GM04503 (cell line): ENCODE data around the gene CCT5.
"Not testable (repeated sequence)": the region's sequence is repeated elsewhere in the genome, so short reads cannot be mapped to it uniquely, and the experiment has no call there.

Experiments
- DNase-seq: peaks from one replicate; pipeline ENCODE4 v3.0.0-alpha.2; 2012; ENCODE audit warnings: low read depth

CCT5 gene

DNA sequence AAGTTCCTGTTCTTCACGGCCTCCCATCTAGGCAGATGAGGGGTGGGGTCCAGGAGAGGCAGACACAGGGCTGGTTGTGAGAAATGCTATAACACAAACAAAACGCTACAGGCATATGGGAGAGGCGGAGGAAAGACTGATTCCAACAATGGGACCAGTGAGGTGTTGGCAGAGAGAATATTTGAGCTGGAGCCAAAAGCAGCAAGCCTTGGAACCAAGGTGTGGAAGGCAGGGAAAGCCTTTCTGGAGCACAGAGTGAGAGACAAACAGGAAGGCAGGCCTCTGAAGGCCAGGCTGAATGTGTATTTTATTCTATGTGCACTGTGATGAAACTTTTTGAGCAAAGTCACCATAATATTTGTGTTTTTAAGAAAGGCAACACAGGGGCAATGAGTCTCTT, 3.3 kb upstream of the CCT5 start:
- no peak for DNase-seq

DNA sequence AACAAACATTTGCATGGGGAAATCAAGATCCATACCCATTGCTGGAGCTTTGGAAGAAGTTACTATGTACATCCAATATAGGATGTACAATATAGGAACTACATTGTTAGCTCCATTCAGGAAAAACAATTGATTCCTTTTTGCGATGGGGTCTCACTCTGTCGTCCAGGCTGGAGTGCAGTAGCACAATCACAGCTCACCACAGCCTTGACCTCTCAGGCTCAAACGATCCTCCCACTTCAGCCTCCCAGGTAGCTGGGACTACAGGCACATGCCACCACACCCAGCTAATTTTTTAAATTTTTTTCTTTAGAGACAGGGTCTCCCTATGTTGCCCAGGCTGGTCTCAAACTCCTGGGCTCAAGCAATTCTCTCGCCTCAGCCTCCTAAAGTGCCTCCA, 2.9 kb upstream of the CCT5 start:
- DNase-seq = not testable (repeated sequence)

- no peak for DNase-seq
These were observed 1.5 kb upstream of the CCT5 start for GRCh38 chr5:10248378-10249260.

DNA sequence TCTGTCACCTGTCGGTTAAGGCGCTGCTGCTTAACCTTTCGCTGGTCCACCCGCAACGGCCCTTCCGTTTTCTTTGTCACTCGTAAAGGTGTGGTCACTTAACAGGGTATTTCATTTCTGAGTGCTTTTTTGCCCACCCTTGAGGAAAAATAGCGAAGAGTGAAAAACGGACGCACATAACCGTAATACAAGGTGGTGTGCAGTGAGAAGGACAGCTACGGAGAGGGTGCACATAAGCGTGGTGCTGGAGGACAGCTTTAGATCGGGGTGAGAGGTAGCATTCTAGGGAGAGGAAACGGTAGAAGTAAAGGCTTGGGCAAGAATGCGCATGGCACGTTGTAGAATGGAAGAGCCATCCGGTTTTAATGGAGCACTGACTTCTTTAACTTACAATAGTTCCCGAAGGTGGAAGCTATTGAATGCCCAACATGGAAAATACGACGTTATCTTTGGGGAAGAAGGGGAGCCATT, 761 bp downstream of the CCT5 start:
- no peak for DNase-seq

- DNase-seq = no peak
These were observed 1.3 kb downstream of the CCT5 start for GRCh38 chr5:10251405-10251804.

- DNase-seq = no peak
These were observed 3.3 kb downstream of the CCT5 start for GRCh38 chr5:10253390-10253789.

DNA sequence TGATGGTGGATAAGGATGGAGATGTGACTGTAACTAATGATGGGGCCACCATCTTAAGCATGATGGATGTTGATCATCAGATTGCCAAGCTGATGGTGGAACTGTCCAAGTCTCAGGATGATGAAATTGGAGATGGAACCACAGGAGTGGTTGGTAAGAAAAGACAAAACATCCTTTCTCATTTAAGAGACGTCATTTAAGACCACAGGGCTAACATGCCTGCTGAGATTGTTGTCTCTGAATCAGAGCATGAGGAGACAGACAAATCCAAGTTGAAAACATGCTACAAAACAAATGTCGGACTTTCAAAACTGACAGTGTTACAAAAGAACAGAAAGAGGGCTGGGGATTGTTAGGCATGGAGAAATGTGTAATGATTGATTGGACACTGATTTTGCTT, 4.6 kb downstream of the CCT5 start:
- no peak for DNase-seq

- DNase-seq = no peak
These were observed 7.8 kb downstream of the CCT5 start for GRCh38 chr5:10257870-10258269.

DNA sequence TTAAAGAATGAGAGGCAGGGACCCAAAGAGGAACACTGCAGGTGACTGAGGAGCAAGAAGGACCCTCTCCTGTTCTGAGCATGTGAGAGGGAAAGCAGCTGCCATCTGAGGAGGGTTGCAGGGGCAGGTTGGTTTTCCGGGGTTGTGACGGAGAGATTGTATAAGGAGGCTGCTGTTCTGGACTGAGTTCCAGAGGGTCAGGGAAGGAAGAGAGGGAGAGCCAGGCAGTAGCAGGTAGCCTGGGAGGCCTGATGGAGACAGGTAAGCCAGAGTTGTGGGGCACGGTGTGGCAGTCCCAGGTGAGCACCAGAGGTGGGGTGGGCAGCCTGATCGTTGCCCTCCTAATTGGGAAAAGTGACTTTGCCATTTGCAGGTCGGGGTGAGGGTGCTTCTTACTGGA, 9.8 kb downstream of the CCT5 start:
- no peak for DNase-seq

DNA sequence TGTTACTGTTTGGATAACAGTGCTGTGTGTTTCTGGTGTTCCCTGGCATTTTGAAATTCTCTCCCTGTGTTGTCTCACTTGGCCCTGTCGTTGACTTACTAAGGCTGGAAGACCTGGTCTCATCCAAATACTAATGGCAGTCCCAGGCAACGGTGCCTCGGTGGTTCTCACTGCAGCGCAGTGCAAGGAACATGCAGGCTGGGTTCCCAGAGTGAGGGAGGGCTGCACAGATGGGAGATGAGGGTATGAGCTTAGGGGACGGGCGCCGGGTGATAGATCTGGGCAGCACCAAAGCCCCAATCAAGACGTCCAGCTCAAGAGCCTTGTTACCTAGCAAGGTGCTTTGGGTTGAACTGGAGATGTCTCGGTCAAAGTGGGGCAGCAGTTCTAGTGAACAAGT, 11.0 kb downstream of the CCT5 start:
- no peak for DNase-seq

DNA sequence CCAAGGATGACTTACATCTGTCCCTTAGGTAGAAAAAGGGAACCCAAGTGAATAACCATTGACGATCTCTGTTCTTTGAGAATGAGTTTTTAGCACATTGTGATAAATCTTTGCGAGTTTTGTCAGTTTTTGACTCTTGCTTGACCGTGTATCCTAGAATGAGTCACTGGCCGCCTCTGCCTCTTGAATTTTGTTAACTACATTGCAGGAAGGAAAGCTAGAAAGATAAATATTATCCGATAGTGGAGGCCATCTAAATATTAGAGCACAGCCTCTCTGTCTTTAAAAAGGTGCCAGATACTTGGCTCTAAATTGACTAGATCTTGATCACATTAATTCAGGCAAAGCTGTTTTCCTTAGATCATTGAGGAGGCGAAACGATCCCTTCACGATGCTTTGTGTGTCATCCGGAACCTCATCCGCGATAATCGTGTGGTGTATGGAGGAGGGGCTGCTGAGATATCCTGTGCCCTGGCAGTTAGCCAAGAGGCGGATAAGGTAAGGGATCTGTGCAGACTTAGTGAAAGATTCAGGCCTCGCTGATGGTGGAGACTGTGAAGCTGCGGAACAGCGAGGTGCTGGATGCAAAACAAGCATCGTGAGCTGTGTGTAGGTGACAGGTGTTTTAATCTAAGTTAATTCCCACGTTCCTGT, 12.2 kb downstream of the CCT5 start:
- no peak for DNase-seq

- DNase-seq = no peak
These were observed 12.9 kb downstream of the CCT5 start for GRCh38 chr5:10262995-10263394.

DNA sequence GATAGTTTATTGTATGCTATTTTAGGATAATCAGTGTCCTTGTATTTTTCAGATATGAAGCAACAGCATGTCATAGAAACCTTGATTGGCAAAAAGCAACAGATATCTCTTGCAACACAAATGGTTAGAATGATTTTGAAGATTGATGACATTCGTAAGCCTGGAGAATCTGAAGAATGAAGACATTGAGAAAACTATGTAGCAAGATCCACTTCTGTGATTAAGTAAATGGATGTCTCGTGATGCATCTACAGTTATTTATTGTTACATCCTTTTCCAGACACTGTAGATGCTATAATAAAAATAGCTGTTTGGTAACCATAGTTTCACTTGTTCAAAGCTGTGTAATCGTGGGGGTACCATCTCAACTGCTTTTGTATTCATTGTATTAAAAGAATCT, 14.5 kb downstream of the CCT5 start:
- DNase-seq = peak; percentile 60

DNA sequence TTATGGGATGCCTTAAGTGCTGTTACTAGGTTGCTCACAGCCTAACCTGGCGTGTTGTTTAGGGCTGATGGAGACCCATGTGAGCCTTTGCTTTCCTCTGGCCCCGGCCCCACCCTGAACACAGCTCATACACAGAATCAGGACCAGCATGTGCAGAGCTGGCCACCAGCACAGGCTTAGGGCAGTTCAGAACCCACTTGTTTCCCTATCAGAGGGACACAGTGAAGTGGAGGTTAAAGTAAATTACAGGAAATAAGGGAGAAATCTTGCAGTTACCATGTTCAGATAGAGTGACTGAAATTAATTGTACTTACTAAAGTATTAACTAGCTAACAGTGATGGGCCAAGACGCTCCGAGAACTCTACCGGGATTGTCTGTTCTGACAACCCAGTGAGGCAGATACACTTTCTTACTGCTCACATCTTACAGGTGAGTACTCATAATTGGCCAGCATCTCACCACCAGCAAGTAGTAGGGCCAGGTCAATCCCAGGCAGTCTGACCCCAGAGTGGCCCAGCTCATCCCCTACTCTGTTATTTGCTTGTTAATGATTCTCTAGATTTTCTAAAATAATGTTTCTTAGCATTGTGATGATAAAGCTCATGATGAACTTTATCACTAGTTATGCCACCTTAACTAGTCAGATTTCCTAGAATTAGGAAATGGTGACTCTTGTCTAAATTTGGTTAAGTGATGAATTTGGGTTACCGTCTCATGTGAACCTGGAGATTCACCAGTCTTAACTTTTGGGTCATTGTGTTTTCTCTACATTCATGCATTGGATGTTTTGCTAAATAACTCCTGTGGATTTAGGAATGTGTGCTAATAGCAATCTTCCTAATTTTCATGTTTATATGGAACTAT, 15.4 kb downstream of the CCT5 start:
- no peak for DNase-seq

GRCh38 chr5:10266137-10266536, 16.1 kb downstream of the CCT5 start:
- DNase-seq = no peak

DNA sequence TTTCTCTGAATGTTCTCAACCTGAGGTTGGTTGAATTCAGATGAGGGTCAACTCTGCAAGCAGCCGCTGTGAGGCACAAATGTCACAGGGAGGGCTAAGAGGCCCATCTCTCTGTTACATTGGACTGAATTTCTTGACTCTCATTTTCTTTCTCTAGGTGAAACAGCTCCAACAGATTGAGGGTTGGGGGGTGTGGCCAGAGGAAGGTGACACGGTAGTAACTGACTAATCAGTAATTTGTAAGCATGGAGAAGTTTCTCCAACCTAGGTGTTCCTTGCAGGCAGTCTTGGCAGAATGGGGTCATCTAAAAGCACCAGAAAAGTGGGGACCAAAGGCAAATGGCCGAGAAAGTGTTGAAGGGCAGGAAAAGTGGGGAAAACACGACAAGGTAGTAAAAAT, 16.8 kb downstream of the CCT5 start:
- no peak for DNase-seq

- no peak for DNase-seq
These were observed 18.0 kb downstream of the CCT5 start for GRCh38 chr5:10268100-10268499.

DNA sequence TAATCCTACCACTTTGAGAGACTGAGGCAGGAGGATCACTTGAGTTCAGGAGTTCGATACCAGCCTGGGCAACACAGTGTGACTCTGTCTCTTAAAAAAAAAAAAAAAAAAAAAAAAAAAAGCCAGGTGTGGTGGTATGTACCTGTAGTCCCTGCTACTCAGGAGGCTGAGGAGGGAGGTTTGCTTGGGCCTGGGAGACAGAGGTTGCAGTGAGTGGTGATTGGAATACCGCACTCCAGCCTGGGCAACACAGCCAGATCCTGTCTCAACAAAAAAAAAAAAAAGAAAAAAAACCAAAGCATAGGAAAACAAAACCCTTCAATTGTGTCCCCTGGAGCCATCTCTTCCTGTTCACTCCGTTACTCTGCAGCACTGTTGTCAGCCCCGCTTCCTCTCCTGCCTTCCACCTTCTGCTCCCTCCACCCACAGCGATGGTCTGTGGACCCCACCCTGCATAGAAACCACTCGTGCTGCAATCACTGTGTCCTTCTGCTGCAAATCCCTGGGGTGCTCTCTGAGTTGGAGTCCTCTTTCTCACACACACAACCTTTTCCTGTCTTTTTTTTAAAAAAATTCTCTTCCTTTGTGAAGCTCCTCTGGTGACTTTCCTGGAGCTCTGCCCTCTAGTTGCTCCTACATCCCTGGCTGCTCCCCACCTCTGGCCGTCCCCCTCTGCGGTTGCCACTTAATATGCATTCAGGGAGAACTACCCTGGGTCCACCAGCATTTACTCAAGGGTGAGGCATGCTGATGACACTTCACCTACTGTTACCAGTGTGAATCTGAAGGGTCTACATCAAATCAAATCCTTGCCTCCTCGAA, 22.2 kb downstream of the CCT5 start:
- DNase-seq = no peak

DNA sequence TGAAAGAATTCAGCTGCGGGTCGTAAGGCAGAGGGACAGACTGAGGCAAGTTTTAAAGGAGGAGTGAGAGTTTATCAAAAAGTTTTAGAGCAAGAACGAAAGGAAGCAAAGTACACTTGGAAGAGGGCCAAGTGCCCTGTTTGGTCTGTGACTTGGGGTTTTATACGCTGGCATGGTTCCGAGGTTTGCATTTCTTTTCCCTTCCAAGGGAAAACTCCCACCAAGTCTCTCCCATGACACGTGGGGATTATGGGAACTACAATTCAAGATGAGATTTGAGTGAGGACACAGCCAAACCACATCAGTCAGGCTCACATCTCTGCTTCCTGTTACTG, 22.8 kb downstream of the CCT5 start:
- not testable (repeated sequence) for DNase-seq

GRCh38 chr5:10275460-10275859, 25.4 kb downstream of the CCT5 start:
- no peak for DNase-seq

DNA sequence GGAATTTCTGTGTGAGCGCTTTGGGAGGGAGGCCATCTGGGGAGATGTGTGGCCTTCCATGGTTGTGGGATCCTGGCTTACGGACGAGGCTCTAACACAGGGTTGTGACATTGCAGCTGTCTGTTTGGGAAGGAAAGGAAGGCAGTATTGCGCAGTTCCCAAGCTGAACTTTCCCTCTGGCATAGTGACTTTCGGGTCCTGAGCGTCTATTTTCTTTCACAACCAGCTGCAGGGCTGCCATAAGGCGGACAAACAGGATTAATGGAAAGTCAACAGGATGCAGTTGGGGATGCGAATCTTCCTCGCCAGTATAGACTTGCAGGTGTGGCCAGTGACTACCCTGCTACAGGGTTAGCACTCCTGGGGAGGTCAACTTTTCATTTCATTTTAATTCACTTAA, 25.9 kb downstream of the CCT5 start:
- no peak for DNase-seq

- no peak for DNase-seq
These were observed 26.6 kb downstream of the CCT5 start for GRCh38 chr5:10276691-10277090.
